GM13977 (cell line): ENCODE measurements around the gene SLC39A12.
A peak's percentile ranks its signal among the peaks of the same experiment; 100 is the strongest.

ENCODE experiments used
- DNase-seq: peaks from one replicate; pipeline ENCODE4 v3.0.0; 2012; ENCODE audit warnings: low spot score
- CTCF ChIP-seq: IDR thresholded peaks from 2 replicates; pipeline ENCODE4 v1.5.1; 2012; ENCODE audit warnings: mild to moderate bottlenecking, control low read depth; ENCODE audit not compliant: insufficient read depth; ENCODE audit errors: extremely low read depth, missing control alignments
- in situ Hi-C: fragments of 300-500 bp; cut with MboI; formaldehyde crosslinking; loops from one replicate; pipeline ENCODE4 v1.12.0; 2022; ENCODE audit warnings: low sequenced_read_pairs, low pct_unique_long_range_greater_than_20kb, mixed read lengths, inconsistent platforms; ENCODE audit not compliant: unreplicated experiment

SLC39A12 gene

GRCh38 chr10:17981766-17982380 lies 30.2 kb downstream of the SLC39A12 start:
- no peak for DNase-seq
- in situ Hi-C loops: no loop called here

GRCh38 chr10:17984056-17984455 lies 32.3 kb downstream of the SLC39A12 start:
- in situ Hi-C loops: no loop called here
- no peak for TF ChIP-seq CTCF
- peak; percentile 58 for DNase-seq

More at GRCh38 chr10:17981766-17982380, 30.2 kb downstream of the SLC39A12 start:
- no peak for TF ChIP-seq CTCF

GRCh38 chr10:17984563-17984962 lies 32.8 kb downstream of the SLC39A12 start:
- no peak for DNase-seq
- TF ChIP-seq CTCF: no peak
- in situ Hi-C loops: no loop called here

- DNase-seq: peak; percentile 53
- in situ Hi-C loops: no loop called here
- TF ChIP-seq CTCF: no peak
These were observed 38.4 kb downstream of the SLC39A12 start for GRCh38 chr10:17989908-17990767.

- no peak for DNase-seq
- in situ Hi-C loops: no loop called here
- no peak for TF ChIP-seq CTCF
These were observed 40.5 kb downstream of the SLC39A12 start for GRCh38 chr10:17992266-17992665.

GRCh38 chr10:17993361-17993760 lies 41.6 kb downstream of the SLC39A12 start:
- in situ Hi-C loops: no loop called here
- DNase-seq: no peak
- TF ChIP-seq CTCF: no peak
